HFFc6 (cell line): ENCODE measurements around the gene FAM20B. TPM values are rescaled to one million over a fixed set of nuclear protein-coding genes. Genes with fewer than 3 reads are reported as not detected.
A peak's percentile ranks its signal among the peaks of the same experiment; 100 is the strongest.

ENCODE experiments used
- DNase-seq: peaks from one replicate; pipeline ENCODE4 v3.0.0-alpha.2; 2018
- H3K27ac Mint-ChIP-seq: 2 replicates; pipeline ENCODE4 v1.8.0; 2020; ENCODE audit warnings: mild to moderate bottlenecking, mixed read lengths
- H3K27me3 Mint-ChIP-seq: 2 replicates; pipeline ENCODE4 v1.8.0; 2021; ENCODE audit warnings: mild to moderate bottlenecking, moderate library complexity, mixed read lengths; ENCODE audit not compliant: insufficient read depth
- H3K36me3 Mint-ChIP-seq: 2 replicates; pipeline ENCODE4 v1.8.0; 2021; ENCODE audit warnings: low read depth, mixed read lengths
- H3K4me1 Mint-ChIP-seq: 2 replicates; pipeline ENCODE4 v1.8.0; 2020; ENCODE audit warnings: low read depth, mixed read lengths
- H3K4me3 Mint-ChIP-seq: 2 replicates; pipeline ENCODE4 v1.8.0; 2020; ENCODE audit warnings: mild to moderate bottlenecking, moderate library complexity, mixed read lengths
- H3K9me3 Mint-ChIP-seq: 2 replicates; pipeline ENCODE4 v1.8.0; 2020; ENCODE audit warnings: mild to moderate bottlenecking, mixed read lengths
- total RNA-seq, 6 experiments: library from RNA; stranded (reverse); fragmentation: NEBNext Ultra II Directional; extraction: Animal tissue kit (Norgen Biotek cat#: 25700); gene quantifications; 2 replicates in 1 of 6; 3 replicates in 5 of 6; pipeline ENCODE4 v1.2.3, GENCODE V29; 2021
- TF ChIP-seq, protein P1 (sequence below): fragments of 200-600 bp; sonication (generic); IDR thresholded peaks from 2 replicates; pipeline ENCODE4 v1.5.0; 2021; ENCODE audit warnings: antibody characterized with exemption, mild to moderate bottlenecking

Gene FAM20B
- total RNA-seq, 6 experiments from 2014 or later, result 58.4 to 65.7 (median 61.5) TPM

- no peaks in the 10 kb centered on the region for H3K27me3 Mint-ChIP-seq
- TF ChIP-seq, protein P1, sequence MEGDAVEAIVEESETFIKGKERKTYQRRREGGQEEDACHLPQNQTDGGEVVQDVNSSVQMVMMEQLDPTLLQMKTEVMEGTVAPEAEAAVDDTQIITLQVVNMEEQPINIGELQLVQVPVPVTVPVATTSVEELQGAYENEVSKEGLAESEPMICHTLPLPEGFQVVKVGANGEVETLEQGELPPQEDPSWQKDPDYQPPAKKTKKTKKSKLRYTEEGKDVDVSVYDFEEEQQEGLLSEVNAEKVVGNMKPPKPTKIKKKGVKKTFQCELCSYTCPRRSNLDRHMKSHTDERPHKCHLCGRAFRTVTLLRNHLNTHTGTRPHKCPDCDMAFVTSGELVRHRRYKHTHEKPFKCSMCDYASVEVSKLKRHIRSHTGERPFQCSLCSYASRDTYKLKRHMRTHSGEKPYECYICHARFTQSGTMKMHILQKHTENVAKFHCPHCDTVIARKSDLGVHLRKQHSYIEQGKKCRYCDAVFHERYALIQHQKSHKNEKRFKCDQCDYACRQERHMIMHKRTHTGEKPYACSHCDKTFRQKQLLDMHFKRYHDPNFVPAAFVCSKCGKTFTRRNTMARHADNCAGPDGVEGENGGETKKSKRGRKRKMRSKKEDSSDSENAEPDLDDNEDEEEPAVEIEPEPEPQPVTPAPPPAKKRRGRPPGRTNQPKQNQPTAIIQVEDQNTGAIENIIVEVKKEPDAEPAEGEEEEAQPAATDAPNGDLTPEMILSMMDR, result no peak
- no peak overlapping the region for H3K4me3 Mint-ChIP-seq
- no peak for DNase-seq
- no peaks in the 10 kb centered on the region for H3K9me3 Mint-ChIP-seq
- no peak overlapping the region for H3K27ac Mint-ChIP-seq
- peaks cover 10% of the 10 kb centered on the region for H3K36me3 Mint-ChIP-seq
- H3K4me1 Mint-ChIP-seq, result peaks cover 46% of the 10 kb centered on the region
Measured at GRCh38 chr1:179042087-179042486, 16.4 kb downstream of the FAM20B start.

GRCh38 chr1:179042700-179043099 lies 17.0 kb downstream of the FAM20B start:
- H3K27ac Mint-ChIP-seq, result no peak overlapping the region
- no peak overlapping the region for H3K4me3 Mint-ChIP-seq
- no peak for DNase-seq
- peaks cover 10% of the 10 kb centered on the region for H3K36me3 Mint-ChIP-seq
- no peaks in the 10 kb centered on the region for H3K27me3 Mint-ChIP-seq
- no peaks in the 10 kb centered on the region for H3K9me3 Mint-ChIP-seq
- H3K4me1 Mint-ChIP-seq, result peaks cover 46% of the 10 kb centered on the region
- TF ChIP-seq, protein P1, result no peak

- no peak for DNase-seq
- Mint-ChIP-seq H3K36me3 (peaks cover 10% of the 10 kb centered on the region), H3K27me3 (peaks cover under 1% of the 10 kb centered on the region; the same call in 1 of the 2 replicates), H3K4me3 (no peak overlapping the region), H3K4me1 (peaks cover 44% of the 10 kb centered on the region), H3K27ac (no peak overlapping the region), H3K9me3 (no peaks in the 10 kb centered on the region)
- TF ChIP-seq, protein P1, result no peak
Measured at GRCh38 chr1:179043266-179043665, 17.6 kb downstream of the FAM20B start.

GRCh38 chr1:179043907-179044306 lies 18.2 kb downstream of the FAM20B start:
- H3K27ac Mint-ChIP-seq, result no peak overlapping the region
- TF ChIP-seq, protein P1, result no peak

DNA sequence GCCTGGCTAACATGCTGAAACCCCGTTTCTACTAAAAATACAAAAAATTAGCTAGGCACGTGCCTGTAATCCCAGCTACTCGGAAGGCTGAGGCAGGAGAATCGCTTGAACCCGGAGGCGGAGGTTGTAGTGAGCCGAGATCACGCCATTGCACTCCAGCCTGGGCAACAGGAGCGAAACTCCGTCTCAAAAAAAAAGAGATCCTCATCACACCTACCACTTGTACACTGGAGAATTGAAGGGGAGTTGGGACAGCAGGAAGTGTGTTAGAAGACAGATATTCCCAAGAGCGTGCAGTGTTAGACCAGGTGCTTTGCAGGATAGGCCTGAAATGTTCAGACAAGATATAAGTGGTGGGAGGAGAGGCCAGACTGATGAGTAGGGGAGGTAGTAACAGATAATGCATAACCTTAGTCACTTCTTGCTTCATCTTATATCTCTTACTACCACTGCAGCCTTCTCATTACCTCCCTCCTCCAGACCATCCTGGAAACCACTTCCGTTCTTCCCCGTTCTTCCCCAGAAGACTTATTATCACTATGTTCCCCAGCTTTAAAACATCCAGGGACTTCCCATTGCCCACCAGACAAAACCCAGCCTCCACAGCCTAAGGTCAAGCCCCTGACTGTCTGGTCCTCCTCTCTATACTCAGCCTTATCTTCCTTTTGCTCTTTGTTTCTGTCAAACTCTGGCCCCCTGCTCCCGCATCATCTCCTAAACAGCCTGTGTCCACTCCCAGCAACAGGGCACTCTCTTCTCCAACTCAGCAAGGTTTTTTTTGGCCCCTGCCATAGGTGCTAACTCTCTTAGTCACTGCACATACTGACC lies 21.3 kb downstream of the FAM20B start:
- TF ChIP-seq, protein P1, result no peak
- no peaks in the 10 kb centered on the region for H3K9me3 Mint-ChIP-seq
- peaks cover 1% of the 10 kb centered on the region; the same call in 1 of the 2 replicates for H3K27me3 Mint-ChIP-seq
- peaks cover 28% of the 10 kb centered on the region for H3K4me1 Mint-ChIP-seq
- no peak for DNase-seq
- peak overlapping the region; percentile 0; the same call in 1 of the 2 replicates for H3K4me3 Mint-ChIP-seq
- no peak overlapping the region; the same call in 1 of the 2 replicates for H3K27ac Mint-ChIP-seq
- H3K36me3 Mint-ChIP-seq, result peaks cover 10% of the 10 kb centered on the region

More at GRCh38 chr1:179043907-179044306, 18.2 kb downstream of the FAM20B start:
- Mint-ChIP-seq H3K27me3 (peaks cover 1% of the 10 kb centered on the region; the same call in 1 of the 2 replicates), H3K4me1 (peaks cover 38% of the 10 kb centered on the region), H3K4me3 (no peak overlapping the region), H3K36me3 (peaks cover 10% of the 10 kb centered on the region), H3K9me3 (no peaks in the 10 kb centered on the region)
- DNase-seq, result no peak
